B cell (primary cell): ENCODE measurements around the gene MAPRE3. TPM values are rescaled to one million over a fixed set of nuclear protein-coding genes. Genes with fewer than 3 reads are reported as not detected.

Source experiments
- ATAC-seq: fragments of 200-7000 bp; cut with Tn5 transposase; one replicate; pipeline ENCODE4 v1.10.0; 2021; ENCODE audit warnings: low read depth, mild to moderate bottlenecking, moderate number of reproducible peaks, moderate library complexity
- CTCF ChIA-PET: fragments of 350-600 bp; sonication (Branson Sonifier 250); formaldehyde crosslinking; loops from one replicate; lab custom pipeline; 2021; ENCODE audit warnings: antibody characterized with exemption, inconsistent platforms; lab: Charles Lee
- POLR2A ChIA-PET: fragments of 350-600 bp; sonication (Branson Sonifier 250); formaldehyde crosslinking; loops from one replicate; lab custom pipeline; 2021; ENCODE audit warnings: antibody characterized with exemption; lab: Charles Lee
- DNase-seq: peaks from one replicate; pipeline ENCODE4 v3.0.0; 2013
- H2AFZ ChIP-seq: 2 replicates; pipeline ENCODE4 v1.6.1; 2012; ENCODE audit warnings: mild to moderate bottlenecking, low read depth, low read length; ENCODE audit not compliant: insufficient read depth, poor library complexity, severe bottlenecking
- H3K27ac ChIP-seq, 2 donors: 1 replicate in 1 of 2; 2 replicates in 1 of 2; pipeline ENCODE4 v1.5.1; 2012 to 2013; ENCODE audit warnings: low read length in 2 of 2, mild to moderate bottlenecking in 2 of 2, moderate library complexity in 1 of 2
- H3K27me3 ChIP-seq, 4 experiments: fragments of 200-600 bp in 1 of 4; sonication (generic) in 1 of 4; replicated peaks in 1 of 4; 1 replicate in 2 of 4; 2 replicates in 2 of 4; pipeline versions ENCODE4 v1.6.1 to v1.7.0; 2013 to 2016; ENCODE audit warnings: low read length in 3 of 4, mild to moderate bottlenecking in 2 of 4, mixed read lengths in 1 of 4, moderate library complexity in 1 of 4; ENCODE audit not compliant: insufficient read depth in 4 of 4, control insufficient read depth in 3 of 4; ENCODE audit errors: control extremely low read depth in 1 of 4
- H3K36me3 ChIP-seq, 2 experiments: replicated peaks in 1 of 2; 1 replicate in 1 of 2; 2 replicates in 1 of 2; pipeline versions ENCODE4 v1.6.1 to v1.7.1; 2013; ENCODE audit warnings: low read length in 1 of 2; ENCODE audit not compliant: insufficient read depth in 2 of 2, control insufficient read depth in 1 of 2; ENCODE audit errors: control extremely low read depth in 1 of 2, extremely low read depth in 1 of 2
- H3K4me1 ChIP-seq, 2 donors: fragments of 200-600 bp in 1 of 2; sonication (generic) in 1 of 2; 1 replicate in 1 of 2; 2 replicates in 1 of 2; pipeline versions ENCODE4 v1.5.1 to v1.6.1; 2013 to 2017; ENCODE audit warnings: low read length in 2 of 2; ENCODE audit not compliant: control insufficient read depth in 2 of 2, insufficient read depth in 2 of 2
- H3K4me2 ChIP-seq: replicated peaks from 2 replicates; pipeline ENCODE3; 2012; ENCODE audit warnings: mild to moderate bottlenecking, low read depth, low read length; ENCODE audit not compliant: poor library complexity, severe bottlenecking
- H3K4me3 ChIP-seq, 5 experiments: fragments of 200-600 bp in 1 of 5; sonication (generic) in 1 of 5; 1 replicate in 3 of 5; 2 replicates in 2 of 5; pipeline versions ENCODE4 v1.5.1 to v1.7.0; 2011 to 2016; ENCODE audit warnings: low read length in 4 of 5, mild to moderate bottlenecking in 4 of 5, low read depth in 2 of 5, control low read depth in 1 of 5, moderate library complexity in 1 of 5; ENCODE audit not compliant: insufficient read depth in 1 of 5; ENCODE audit errors: control extremely low read depth in 1 of 5, extremely low read depth in 1 of 5
- H3K79me2 ChIP-seq: fragments of 200-600 bp; sonication (generic); one replicate; pipeline ENCODE4 v1.6.0; 2016; ENCODE audit warnings: low read length; ENCODE audit not compliant: control insufficient read depth, insufficient read depth
- H3K9ac ChIP-seq: fragments of 200-600 bp; sonication (generic); 2 replicates; pipeline ENCODE4 v1.6.1; 2017; ENCODE audit warnings: mild to moderate bottlenecking, low read length, moderate library complexity
- H3K9me3 ChIP-seq, 3 donors: one replicate each; pipeline versions ENCODE4 v1.6.1 to v1.7.1; 2013; ENCODE audit warnings: low read length in 2 of 3; ENCODE audit not compliant: control insufficient read depth in 2 of 3, insufficient read depth in 1 of 3; ENCODE audit errors: control extremely low read depth in 1 of 3
- H4K20me1 ChIP-seq: 2 replicates; pipeline ENCODE4 v1.6.0; 2012; ENCODE audit warnings: mild to moderate bottlenecking, low read length; ENCODE audit not compliant: insufficient read depth, control insufficient read depth, poor library complexity, severe bottlenecking
- H3K27ac Mint-ChIP-seq: one replicate; pipeline ENCODE4 v1.8.0; 2021; ENCODE audit warnings: mixed read lengths
- H3K27me3 Mint-ChIP-seq: one replicate; pipeline ENCODE4 v1.8.0; 2021; ENCODE audit warnings: mixed read lengths
- H3K4me1 Mint-ChIP-seq: one replicate; pipeline ENCODE4 v1.8.0; 2021; ENCODE audit warnings: mixed read lengths
- H3K4me3 Mint-ChIP-seq: one replicate; pipeline ENCODE4 v1.8.0; 2021; ENCODE audit warnings: mixed read lengths
- H3K9me3 Mint-ChIP-seq: one replicate; pipeline ENCODE4 v1.8.0; 2022; ENCODE audit warnings: mixed read lengths; ENCODE audit not compliant: insufficient read depth
- EZH2 ChIP-seq: IDR thresholded peaks from 2 replicates; pipeline ENCODE4 v1.6.1; 2012; ENCODE audit warnings: borderline replicate concordance, low read depth, mild to moderate bottlenecking, moderate library complexity, low read length; ENCODE audit not compliant: insufficient read depth, poor library complexity, severe bottlenecking
- WGBS: methylation state at CpG from one replicate; pipeline ENCODE4 v1.1.5; 2013; ENCODE audit warnings: missing lambda C conversion rate; ENCODE audit not compliant: insufficient coverage; 5-methylcytosine and 5-hydroxymethylcytosine counted together
- intact Hi-C: fragments of 100-400 bp; cut with micrococcal nuclease; formaldehyde crosslinking; loops from one replicate; pipeline ENCODE4 v1.10.0; 2022
- polyA plus RNA-seq: library from polyadenylated mRNA; depleted of rRNA; stranded (reverse); fragments of >200 nt; gene quantifications from 2 replicates; pipeline ENCODE4 v1.2.3, GENCODE V29; 2012
- total RNA-seq, 2 donors: library from RNA; stranded (reverse); fragments of 120-200 nt in 1 of 2; gene quantifications; 1 replicate in 1 of 2; 2 replicates in 1 of 2; pipeline versions ENCODE4 v1.2.3 to v1.2.4, GENCODE V29; 2013 to 2022
- TF ChIP-seq, protein P1 (sequence below): fragments of 200-600 bp; IDR thresholded peaks from one replicate; pipeline ENCODE4 v1.8.0; 2022; ENCODE audit warnings: antibody characterized with exemption, mild to moderate bottlenecking

MAPRE3 gene
- total and polyA plus RNA-seq, 2 donors (not counting 1 experiment from before 2014, with no cell fraction given), result 5.4 to 9.8 TPM

DNA sequence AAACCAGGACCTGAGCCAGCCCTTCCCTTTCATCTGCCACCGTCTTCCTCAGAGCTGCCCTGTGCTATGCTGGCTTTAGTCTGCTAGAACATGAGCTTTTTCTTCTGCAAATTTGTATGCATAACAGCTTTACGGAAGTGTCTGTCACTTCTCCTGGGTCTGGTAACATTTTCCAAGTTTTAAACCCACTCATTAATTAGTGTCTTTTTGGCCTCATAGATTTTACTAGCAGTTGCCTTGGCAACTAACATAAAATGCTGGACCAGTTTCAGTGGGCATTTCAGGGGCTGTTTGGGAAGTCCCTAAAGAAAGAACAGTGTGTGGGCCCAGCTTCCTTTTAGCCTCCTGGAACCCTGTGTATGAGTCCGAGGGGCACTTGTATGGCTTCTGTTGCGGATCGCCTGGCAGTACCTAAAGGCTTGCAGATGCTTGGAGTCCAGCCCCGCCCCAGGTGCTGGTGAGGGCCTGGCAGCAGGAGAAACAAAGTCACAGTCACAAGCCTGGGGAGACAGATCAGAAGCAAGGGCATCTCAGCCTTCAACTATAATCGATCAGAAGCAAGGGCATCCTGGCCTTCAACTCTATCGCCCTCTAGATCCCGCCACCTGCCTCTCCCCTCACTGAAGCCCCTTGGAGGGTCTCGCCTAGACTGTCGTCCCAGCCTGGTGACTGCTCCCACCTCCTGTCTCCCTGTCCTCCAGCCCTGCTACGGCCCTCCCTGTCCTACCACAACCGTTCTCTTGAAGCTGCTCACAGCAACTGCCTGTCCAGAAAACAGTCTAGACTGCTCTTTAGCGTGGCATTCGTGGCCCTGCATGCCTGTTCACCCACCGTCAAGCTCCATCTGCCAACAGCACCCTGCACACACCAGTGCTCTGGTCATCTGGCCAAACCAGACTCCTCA, 36.8 kb upstream of the MAPRE3 start:
- Histone ChIP-seq H2AFZ (no peak overlapping the region), H3K27ac (no peak overlapping the region), H3K4me2 (no peak overlapping the region), H3K36me3 (no peaks in the 10 kb centered on the region), H3K4me3 (no peak overlapping the region), H4K20me1 (no peaks in the 10 kb centered on the region), H3K9ac (no peak overlapping the region), H3K79me2 (no peaks in the 10 kb centered on the region), H3K4me1 (no peaks in the 10 kb centered on the region), H3K9me3 (no peaks in the 10 kb centered on the region), H3K27me3 (peaks cover 0 to 7% (median 0%) of the 10 kb centered on the region in 4 experiments)
- Mint-ChIP-seq H3K27ac (no peak overlapping the region), H3K4me3 (no peak overlapping the region), H3K27me3 (peaks cover 20% of the 10 kb centered on the region), H3K9me3 (no peaks in the 10 kb centered on the region), H3K4me1 (no peaks in the 10 kb centered on the region)
- CTCF ChIA-PET, result interaction anchor here (0.6 to 2.0 kb wide), 2 partner anchors 9 to 350 kb away, joined by 4 to 5 read pairs; no protein-coding TSS in a partner anchor
- TF ChIP-seq, protein P1, sequence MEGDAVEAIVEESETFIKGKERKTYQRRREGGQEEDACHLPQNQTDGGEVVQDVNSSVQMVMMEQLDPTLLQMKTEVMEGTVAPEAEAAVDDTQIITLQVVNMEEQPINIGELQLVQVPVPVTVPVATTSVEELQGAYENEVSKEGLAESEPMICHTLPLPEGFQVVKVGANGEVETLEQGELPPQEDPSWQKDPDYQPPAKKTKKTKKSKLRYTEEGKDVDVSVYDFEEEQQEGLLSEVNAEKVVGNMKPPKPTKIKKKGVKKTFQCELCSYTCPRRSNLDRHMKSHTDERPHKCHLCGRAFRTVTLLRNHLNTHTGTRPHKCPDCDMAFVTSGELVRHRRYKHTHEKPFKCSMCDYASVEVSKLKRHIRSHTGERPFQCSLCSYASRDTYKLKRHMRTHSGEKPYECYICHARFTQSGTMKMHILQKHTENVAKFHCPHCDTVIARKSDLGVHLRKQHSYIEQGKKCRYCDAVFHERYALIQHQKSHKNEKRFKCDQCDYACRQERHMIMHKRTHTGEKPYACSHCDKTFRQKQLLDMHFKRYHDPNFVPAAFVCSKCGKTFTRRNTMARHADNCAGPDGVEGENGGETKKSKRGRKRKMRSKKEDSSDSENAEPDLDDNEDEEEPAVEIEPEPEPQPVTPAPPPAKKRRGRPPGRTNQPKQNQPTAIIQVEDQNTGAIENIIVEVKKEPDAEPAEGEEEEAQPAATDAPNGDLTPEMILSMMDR, result no peak
- TF ChIP-seq EZH2, result no peak
- DNase-seq (no peak), ATAC-seq (no peak)
- POLR2A ChIA-PET, result no interaction called here
- intact Hi-C loops, result no loop called here
- WGBS, result 89% methylated on average over 16 of the region's 16 CpGs

DNA sequence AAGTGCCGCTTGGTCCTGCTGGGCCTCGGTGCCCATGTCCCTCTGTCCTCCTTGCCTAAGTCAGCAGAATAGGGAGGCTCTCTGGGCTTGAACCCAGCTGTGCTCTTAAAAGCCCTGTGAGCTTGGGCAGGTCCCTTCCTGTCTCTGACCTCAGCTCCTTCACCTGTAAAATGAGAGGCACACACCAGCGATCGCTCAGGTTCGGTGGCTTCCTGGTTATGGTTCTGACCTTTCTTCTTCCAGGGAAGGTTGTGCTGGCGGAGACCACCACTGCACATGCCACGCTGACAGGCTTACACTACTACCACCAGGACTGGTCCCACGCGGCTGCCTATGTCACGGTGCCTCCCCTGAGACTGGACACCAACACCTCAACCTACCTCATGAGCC, 36.1 kb upstream of the MAPRE3 start:
- ChIA-PET CTCF (interaction anchor here (0.6 to 2.0 kb wide), 2 partner anchors 9 to 349 kb away, joined by 4 to 5 read pairs; no protein-coding TSS in a partner anchor), POLR2A (no interaction called here)
- no peak overlapping the region for H3K4me3 Mint-ChIP-seq
- no peaks in the 10 kb centered on the region for H3K9me3 Mint-ChIP-seq
- H4K20me1 ChIP-seq, result no peaks in the 10 kb centered on the region
- no peak overlapping the region for H2AFZ ChIP-seq
- TF ChIP-seq, protein P1, result no peak
- no peak for TF ChIP-seq EZH2
- ATAC-seq (no peak), DNase-seq (no peak)
- no peaks in the 10 kb centered on the region for H3K79me2 ChIP-seq
- H3K4me2 ChIP-seq, result no peak overlapping the region
- H3K4me1 Mint-ChIP-seq, result no peaks in the 10 kb centered on the region
- peaks cover 20% of the 10 kb centered on the region for H3K27me3 Mint-ChIP-seq
- H3K4me1 ChIP-seq, result no peaks in the 10 kb centered on the region
- no peak overlapping the region for H3K9ac ChIP-seq
- no peaks in the 10 kb centered on the region for H3K36me3 ChIP-seq
- H3K27me3 ChIP-seq, result peaks cover 0 to 7% (median 0%) of the 10 kb centered on the region in 4 experiments
- intact Hi-C loops, result no loop called here
- H3K27ac Mint-ChIP-seq, result no peak overlapping the region
- H3K9me3 ChIP-seq, result no peaks in the 10 kb centered on the region
- H3K4me3 ChIP-seq, result no peak overlapping the region
- H3K27ac ChIP-seq, result no peak overlapping the region
- 91% methylated on average over 10 of the region's 10 CpGs for WGBS
